MM.1S (cell line): Measurements from ENCODE around the gene TEX14.

Experiments
- CTCF ChIP-seq: fragments of 300-600 bp; sonication (generic); IDR thresholded peaks from 2 replicates; pipeline ENCODE4 v1.5.1; 2016; ENCODE audit warnings: antibody characterized with exemption, low read length, mixed read lengths
- EZH2 ChIP-seq: fragments of 300-600 bp; sonication (generic); optimal IDR thresholded peaks from 2 replicates; pipeline ENCODE3; 2017; ENCODE audit warnings: low read depth, mild to moderate bottlenecking, antibody characterized with exemption, low read length, mixed read lengths
- EZH2phosphoT487 ChIP-seq: fragments of 300-600 bp; sonication (generic); IDR thresholded peaks from 2 replicates; pipeline ENCODE4 v1.6.1; 2018; ENCODE audit warnings: antibody characterized with exemption, low read length

DNA sequence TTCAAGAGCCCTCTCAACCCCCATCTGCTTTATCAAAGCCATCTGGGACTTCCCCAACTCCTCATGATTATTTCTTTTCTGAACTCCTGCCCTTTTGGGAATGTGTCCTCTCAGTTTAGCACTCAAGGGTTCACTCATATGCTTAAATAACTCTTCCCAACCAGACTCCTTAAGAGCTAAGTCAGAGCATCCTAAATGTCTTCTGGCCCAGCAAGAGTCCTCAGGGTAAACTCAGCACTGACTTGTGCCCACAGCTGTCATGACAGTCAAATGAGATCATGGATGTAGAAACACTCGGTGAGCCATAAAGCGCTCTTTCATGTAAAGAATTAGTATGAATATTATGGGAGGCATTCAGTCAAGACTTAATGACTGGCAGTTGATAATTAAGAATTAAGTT is 85.9 kb downstream of the TEX14 start:
- TF ChIP-seq EZH2: no peak
- TF ChIP-seq CTCF: no peak
- no peak for TF ChIP-seq EZH2phosphoT487
